ENCODE measurements around the gene SDE2.

GRCh38 chr1:225944387-225944786 lies 54.8 kb downstream of the SDE2 start:
- TF ChIP-seq CTCF (IDR thresholded peaks at IDR 0.05): no peak
- no peak for TF ChIP-seq EZH2 (IDR thresholded peaks at IDR 0.05; ENCODE audit: borderline replicate concordance, insufficient read depth, low read depth, low read length, poor library complexity, severe bottlenecking)

Data from B cell (primary cell).